Cardiac muscle cell (in vitro differentiated cells and primary cell): ENCODE data around the gene TNIK. TPM values are rescaled to one million over a fixed set of nuclear protein-coding genes. Genes with fewer than 3 reads are reported as not detected.

Source experiments
- DNase-seq, 2 donors: peaks; one replicate each; pipeline versions ENCODE4 v3.0.0 to v3.0.0-alpha.2; 2010 to 2017; ENCODE audit warnings: low read depth in 1 of 2, low spot score in 1 of 2
- H3K27ac ChIP-seq: fragments of 200-600 bp; sonication (generic); 2 replicates; pipeline ENCODE4 v1.5.1; 2016
- H3K27me3 ChIP-seq: fragments of 200-600 bp; sonication (generic); 2 replicates; pipeline ENCODE4 v1.6.0; 2016; ENCODE audit warnings: control low read depth
- H3K36me3 ChIP-seq: fragments of 200-600 bp; sonication (generic); 2 replicates; pipeline ENCODE4 v1.5.1; 2016; ENCODE audit warnings: control low read depth
- H3K4me1 ChIP-seq: fragments of 200-600 bp; sonication (generic); 2 replicates; pipeline ENCODE4 v1.8.1; 2017; ENCODE audit warnings: low read depth, mild to moderate bottlenecking, mixed run types
- H3K4me3 ChIP-seq: fragments of 200-600 bp; sonication (generic); 2 replicates; pipeline ENCODE4 v1.5.1; 2016; ENCODE audit warnings: mild to moderate bottlenecking
- H3K9me3 ChIP-seq: fragments of 200-600 bp; sonication (generic); 2 replicates; pipeline ENCODE4 v1.5.1; 2017; ENCODE audit warnings: low read depth, mild to moderate bottlenecking, control low read depth
- CTCF ChIP-seq: IDR thresholded peaks from 2 replicates; pipeline ENCODE4 v1.5.1; 2012; ENCODE audit warnings: low read depth, mild to moderate bottlenecking, low read length
- polyA plus RNA-seq: library from polyadenylated mRNA; unstranded; fragments of >200 nt; fragmentation: Nextera tagmentation; extraction: Ambion mirVana; gene quantifications from 2 replicates; pipeline ENCODE4 v1.2.1, GENCODE V29; 2016
- total RNA-seq: library from RNA; depleted of rRNA; stranded (reverse); fragments of >200 nt; gene quantifications from 2 replicates; pipeline ENCODE4 v1.2.3, GENCODE V29; 2016

The TNIK gene
- total RNA-seq (26.4 and 55.1 TPM in 2 replicates), polyA plus RNA-seq (32.6 and 32.8 TPM in 2 replicates)

GRCh38 chr3:171459942-171460724, at the start of gene TNIK:
Gene TNIK (minus strand): TSS chr3:171460405. CDS start chr3:171460063, 342 bp downstream.
- Histone ChIP-seq H3K36me3 (no peaks in the 10 kb centered on the region), H3K27ac (peak within 1 kb of the TSS; percentile 86), H3K4me3 (peak within 1 kb of the TSS; percentile 95), H3K27me3 (no peaks in the 10 kb centered on the region), H3K4me1 (peaks cover 16% of the 10 kb centered on the region), H3K9me3 (no peaks in the 10 kb centered on the region)
- DNase-seq = peak; percentile 92 to 97
- TF ChIP-seq CTCF = no peak

- Histone ChIP-seq H3K4me3 (no peak overlapping the region), H3K27ac (no peak overlapping the region), H3K9me3 (no peaks in the 10 kb centered on the region), H3K4me1 (peaks cover 3% of the 10 kb centered on the region), H3K36me3 (no peaks in the 10 kb centered on the region), H3K27me3 (no peaks in the 10 kb centered on the region)
- no peak for TF ChIP-seq CTCF
- peak in 1 of 2 donors; percentile 18 for DNase-seq
Observed at GRCh38 chr3:171508676-171509075, 48.5 kb upstream of the TNIK start.

GRCh38 chr3:171508206-171508605, 48.0 kb upstream of the TNIK start:
- H3K27ac ChIP-seq = no peak overlapping the region

GRCh38 chr3:171506743-171507319, 46.6 kb upstream of the TNIK start:
- Histone ChIP-seq H3K4me1 (peaks cover 3% of the 10 kb centered on the region), H3K9me3 (no peaks in the 10 kb centered on the region), H3K27me3 (no peaks in the 10 kb centered on the region), H3K27ac (no peak overlapping the region), H3K36me3 (no peaks in the 10 kb centered on the region), H3K4me3 (no peak overlapping the region)
- DNase-seq = peak in 1 of 2 donors; percentile 46
- no peak for TF ChIP-seq CTCF

More at GRCh38 chr3:171508206-171508605, 48.0 kb upstream of the TNIK start:
- no peak for TF ChIP-seq CTCF
- Histone ChIP-seq H3K4me1 (peaks cover 3% of the 10 kb centered on the region), H3K36me3 (no peaks in the 10 kb centered on the region), H3K9me3 (no peaks in the 10 kb centered on the region), H3K4me3 (no peak overlapping the region), H3K27me3 (no peaks in the 10 kb centered on the region)
- no peak for DNase-seq

GRCh38 chr3:171505822-171506333, 45.7 kb upstream of the TNIK start:
- DNase-seq = no peak
- H3K4me1 ChIP-seq = peaks cover 3% of the 10 kb centered on the region
- H3K27ac ChIP-seq = no peak overlapping the region
- H3K36me3 ChIP-seq = no peaks in the 10 kb centered on the region
- H3K4me3 ChIP-seq = no peak overlapping the region
- H3K9me3 ChIP-seq = no peaks in the 10 kb centered on the region
- no peak for TF ChIP-seq CTCF
- H3K27me3 ChIP-seq = no peaks in the 10 kb centered on the region
